Stimulated activated CD8-positive, alpha-beta memory T cell treated with anti-CD3 and anti-CD28 coated beads, Interleukin-7, amount 100 ng/mL, for 1 hour (primary cell): ENCODE data around the gene FAM200B.

ENCODE experiments used
- DNase-seq, 2 donors: peaks; one replicate each; pipeline ENCODE4 v3.0.0-alpha.2; 2020; ENCODE audit warnings: low read depth in 2 of 2

FAM200B gene

GRCh38 chr4:15681372-15682241, at the start of gene FAM200B:
Gene FAM200B (plus strand): TSS chr4:15681827. CDS start chr4:15686978, 5,151 bp downstream.
- peak; percentile 92 to 98 for DNase-seq

- no peak for DNase-seq
Measured at GRCh38 chr4:15636818-15637217, 44.8 kb upstream of the FAM200B start.

GRCh38 chr4:15638418-15638817, 43.2 kb upstream of the FAM200B start:
- no peak for DNase-seq

GRCh38 chr4:15648600-15648999, 33.0 kb upstream of the FAM200B start:
- DNase-seq = no peak

GRCh38 chr4:15649914-15650545, 31.6 kb upstream of the FAM200B start:
- peak; percentile 26 to 34 for DNase-seq

- no peak for DNase-seq
Measured at GRCh38 chr4:15651676-15652075, 30.0 kb upstream of the FAM200B start.

- no peak for DNase-seq
Measured at GRCh38 chr4:15652191-15652590, 29.4 kb upstream of the FAM200B start.

GRCh38 chr4:15652841-15653240, 28.8 kb upstream of the FAM200B start:
- DNase-seq = no peak

GRCh38 chr4:15653420-15653819, 28.2 kb upstream of the FAM200B start:
- no peak for DNase-seq

GRCh38 chr4:15653864-15654592, 27.6 kb upstream of the FAM200B start:
- no peak for DNase-seq

GRCh38 chr4:15654593-15655222, 26.9 kb upstream of the FAM200B start:
- peak; percentile 9 to 12 for DNase-seq

- peak; percentile 58 to 63 for DNase-seq
Measured at GRCh38 chr4:15655223-15656037, 26.2 kb upstream of the FAM200B start, which contains the start of gene FBXL5. Gene FBXL5 (minus strand): TSS chr4:15655357. CDS start chr4:15655287, 70 bp downstream.

GRCh38 chr4:15656038-15656470, 25.6 kb upstream of the FAM200B start:
- DNase-seq = no peak

- DNase-seq = no peak
Measured at GRCh38 chr4:15657366-15657765, 24.3 kb upstream of the FAM200B start.

- DNase-seq = no peak
Measured at GRCh38 chr4:15658136-15658770, 23.4 kb upstream of the FAM200B start.

GRCh38 chr4:15658781-15659180, 22.8 kb upstream of the FAM200B start:
- no peak for DNase-seq

- no peak for DNase-seq
Measured at GRCh38 chr4:15659768-15660570, 21.7 kb upstream of the FAM200B start.

- DNase-seq = no peak
Measured at GRCh38 chr4:15665753-15666365, 15.8 kb upstream of the FAM200B start.

GRCh38 chr4:15667006-15667405, 14.6 kb upstream of the FAM200B start:
- DNase-seq = no peak
